Upper lobe of left lung (tissue), 6 donors: ENCODE results near the gene RPS6KA5. TPM values are rescaled to one million over a fixed set of nuclear protein-coding genes. Genes with fewer than 3 reads are reported as not detected.
"Not testable (repeated sequence)": the region's sequence is repeated elsewhere in the genome, so short reads cannot be mapped to it uniquely, and the experiment has no call there.

ENCODE experiments used
- ATAC-seq, 2 donors: fragments of 200-7000 bp; cut with Tn5 transposase; one replicate each; pipeline ENCODE4 v1.9.1; 2022; ENCODE audit warnings: mild to moderate bottlenecking in 2 of 2, moderate library complexity in 2 of 2; ENCODE audit not compliant: low FRiP score in 2 of 2
- DNase-seq, 2 donors: peaks; one replicate each; pipeline ENCODE4 v3.0.0-alpha.2; 2019 to 2020
- H3K27ac ChIP-seq, 4 donors: fragments of 200-600 bp; sonication (generic); one replicate each; pipeline ENCODE4 v1.5.1; 2016 to 2019
- H3K27me3 ChIP-seq, 4 donors: fragments of 200-600 bp; sonication (generic); one replicate each; pipeline ENCODE4 v1.5.1; 2017 to 2019
- H3K36me3 ChIP-seq, 4 donors: fragments of 200-600 bp; sonication (generic); one replicate each; pipeline ENCODE4 v1.5.1; 2016 to 2019
- H3K4me1 ChIP-seq, 4 donors: fragments of 200-600 bp; sonication (generic); one replicate each; pipeline ENCODE4 v1.5.1; 2018 to 2019
- H3K4me3 ChIP-seq, 4 donors: fragments of 200-600 bp; sonication (generic); one replicate each; pipeline ENCODE4 v1.5.1; 2017 to 2019; ENCODE audit warnings: mild to moderate bottlenecking in 2 of 4, moderate library complexity in 1 of 4
- H3K9me3 ChIP-seq, 4 donors: fragments of 200-600 bp; sonication (generic); one replicate each; pipeline ENCODE4 v1.5.1; 2018 to 2019
- CTCF ChIP-seq, 6 experiments: fragments of 450-650 bp in 4 of 6; fragments of 200-600 bp in 2 of 6; sonication (generic) in 2 of 6; IDR thresholded peaks; one replicate each; pipeline ENCODE4 v1.5.1; 2016 to 2019; ENCODE audit warnings: antibody characterized with exemption in 6 of 6
- EP300 ChIP-seq, 4 donors: sonication (generic); formaldehyde crosslinking; IDR thresholded peaks; one replicate each; pipeline ENCODE4 v1.5.1; 2017; ENCODE audit warnings: antibody characterized with exemption in 4 of 4, control low read depth in 2 of 4
- POLR2A ChIP-seq, 4 donors: fragments of 450-650 bp; IDR thresholded peaks; one replicate each; pipeline ENCODE4 v1.5.1; 2016 to 2017; ENCODE audit warnings: antibody characterized with exemption in 4 of 4, mild to moderate bottlenecking in 2 of 4
- POLR2AphosphoS5 ChIP-seq, 2 donors: sonication (generic); formaldehyde crosslinking; IDR thresholded peaks; one replicate each; pipeline ENCODE4 v1.5.1; 2017; ENCODE audit warnings: antibody characterized with exemption in 2 of 2
- WGBS, 2 donors: methylation state at CpG; one replicate each; pipeline ENCODE4 v1.1.5; 2017 to 2018; 5-methylcytosine and 5-hydroxymethylcytosine counted together
- total RNA-seq, 6 donors: library from RNA; depleted of rRNA in 4 of 6; stranded (reverse); fragments of >200 nt in 4 of 6; gene quantifications; one replicate each; pipeline versions ENCODE4 v1.1.0 to v1.2.1, GENCODE V29; 2016 to 2021
- donor health status: DM: no; HTN: no; CAD: no; lungs with moderate emphysema.
- donor health status: DM: no; HTN: yes; CAD: no; lungs with severe emphysema.

The RPS6KA5 gene
- total RNA-seq, 6 donors from 2014 or later, result 4.3 to 17.8 (median 10.2) TPM

GRCh38 chr14:90941706-90942105, 118.7 kb downstream of the RPS6KA5 start:
- no peak for DNase-seq
- H3K27me3 ChIP-seq, result no peaks in the 10 kb centered on the region
- H3K36me3 ChIP-seq, result no peaks in the 10 kb centered on the region
- WGBS, 2 donors, result 94 to 97% methylated on average over 2 of the region's 2 CpGs
- peaks cover 0 to 15% (median 14%) of the 10 kb centered on the region in 4 donors for H3K9me3 ChIP-seq
- H3K4me3 ChIP-seq, result no peak overlapping the region
- H3K27ac ChIP-seq, result no peak overlapping the region
- ATAC-seq, result no peak
- H3K4me1 ChIP-seq, result no peaks in the 10 kb centered on the region
- TF ChIP-seq POLR2A (IDR thresholded peaks at IDR 0.05), result no peak
- no peak for TF ChIP-seq POLR2AphosphoS5 (IDR thresholded peaks at IDR 0.05)
- no peak for TF ChIP-seq EP300 (IDR thresholded peaks at IDR 0.05)
- no peak for TF ChIP-seq CTCF (IDR thresholded peaks at IDR 0.05)

GRCh38 chr14:90940318-90940962, 120.0 kb downstream of the RPS6KA5 start:
- DNase-seq, result no peak
- Histone ChIP-seq H3K4me3 (no peak overlapping the region), H3K27ac (no peak overlapping the region), H3K36me3 (no peaks in the 10 kb centered on the region), H3K9me3 (peaks cover 0 to 15% (median 14%) of the 10 kb centered on the region in 4 donors), H3K4me1 (no peaks in the 10 kb centered on the region), H3K27me3 (no peaks in the 10 kb centered on the region)
- WGBS, 2 donors, result 98 to 99% methylated on average over 5 of the region's 5 CpGs
- ATAC-seq, result no peak
- TF ChIP-seq EP300 (IDR thresholded peaks at IDR 0.05), result no peak
- no peak for TF ChIP-seq POLR2AphosphoS5 (IDR thresholded peaks at IDR 0.05)
- no peak for TF ChIP-seq CTCF (IDR thresholded peaks at IDR 0.05)
- TF ChIP-seq POLR2A (IDR thresholded peaks at IDR 0.05), result no peak

GRCh38 chr14:90939252-90939795, 121.1 kb downstream of the RPS6KA5 start:
- not testable (repeated sequence) for DNase-seq, H3K4me1 ChIP-seq, H3K27me3 ChIP-seq, H3K4me3 ChIP-seq, ATAC-seq, H3K27ac ChIP-seq, H3K36me3 ChIP-seq
- peaks cover 0 to 15% (median 14%) of the 10 kb centered on the region in 4 donors for H3K9me3 ChIP-seq
- WGBS, 2 donors, result 95 to 96% methylated on average over 4 of the region's 4 CpGs

GRCh38 chr14:90938615-90939014, 121.8 kb downstream of the RPS6KA5 start:
- WGBS, 2 donors, result 95 to 96% methylated on average over 1 to 2 of the region's 2 CpGs
- peaks cover 0 to 15% (median 14%) of the 10 kb centered on the region in 4 donors for H3K9me3 ChIP-seq

More at GRCh38 chr14:90938615-90939014, 121.8 kb downstream of the RPS6KA5 start:
- H3K4me1 ChIP-seq, result no peaks in the 10 kb centered on the region
- H3K36me3 ChIP-seq, result no peaks in the 10 kb centered on the region
- TF ChIP-seq POLR2A (IDR thresholded peaks at IDR 0.05) (no peak), CTCF (IDR thresholded peaks at IDR 0.05) (no peak)
- H3K27ac ChIP-seq, result no peak overlapping the region
- DNase-seq (no peak), ATAC-seq (no peak)
- no peaks in the 10 kb centered on the region for H3K27me3 ChIP-seq
- H3K4me3 ChIP-seq, result no peak overlapping the region
